Inferior parietal cortex (tissue), 1 donor: Measurements from ENCODE around the gene DLG2.
"Not testable (repeated sequence)": the region's sequence is repeated elsewhere in the genome, so short reads cannot be mapped to it uniquely, and the experiment has no call there.

ENCODE experiments used
- DNase-seq: peaks from one replicate; pipeline ENCODE4 v3.0.0-alpha.2; 2016; ENCODE audit errors: extremely low spot score

Gene DLG2

DNA sequence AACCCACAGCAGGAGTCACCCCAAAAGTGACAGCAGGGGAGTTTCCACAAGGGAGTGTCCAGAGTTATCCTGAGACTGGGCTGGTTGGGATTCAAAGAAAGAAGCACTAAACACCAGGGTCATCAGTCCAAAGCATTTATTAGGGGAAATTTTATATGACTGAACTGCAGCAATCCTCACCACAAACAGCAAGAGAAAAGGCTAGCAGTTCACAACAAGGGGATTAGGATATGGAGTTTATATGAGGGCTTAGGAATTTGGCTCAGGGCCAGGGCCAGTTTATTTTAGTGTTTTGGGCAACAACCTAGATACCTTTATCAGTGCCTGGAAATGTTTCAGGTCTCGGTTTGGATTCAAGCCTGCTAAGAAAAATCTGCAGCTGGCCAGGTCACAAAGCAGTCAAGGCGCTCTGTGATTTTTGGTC lies 16.1 kb upstream of the DLG2 start:
- DNase-seq, result no peak

GRCh38 chr11:85634747-85635146 lies 7.6 kb upstream of the DLG2 start:
- no peak for DNase-seq

- no peak for DNase-seq
Measured at GRCh38 chr11:85628771-85629341, 1.7 kb upstream of the DLG2 start.

GRCh38 chr11:85627998-85628770 lies 1.0 kb upstream of the DLG2 start, which contains the start of gene TMEM126B:
Gene TMEM126B (plus strand): TSS chr11:85628593. CDS start chr11:85628608, 15 bp downstream.
- peak; percentile 98 for DNase-seq

DNA sequence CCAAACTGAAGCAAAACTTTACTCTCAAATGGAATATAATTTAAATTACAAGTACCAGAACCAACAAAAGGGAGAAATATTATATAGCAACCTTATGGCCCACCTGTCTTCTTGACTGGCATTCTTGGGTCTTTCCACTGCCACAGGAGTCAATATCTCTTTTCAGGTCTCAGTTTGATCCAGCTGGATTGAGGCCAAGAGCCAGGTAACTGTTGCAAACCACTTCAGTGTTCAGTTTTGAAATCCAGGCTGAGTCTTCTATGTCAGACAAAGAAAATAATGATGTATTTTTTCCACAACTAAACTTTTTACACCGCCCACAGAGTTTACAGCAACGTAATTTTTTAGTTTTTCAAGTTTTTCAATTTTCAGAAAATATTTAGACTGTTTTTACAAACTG lies 648 bp downstream of the DLG2 start:
- no peak for DNase-seq

GRCh38 chr11:85620256-85620655 lies 6.9 kb downstream of the DLG2 start:
- no peak for DNase-seq

DNA sequence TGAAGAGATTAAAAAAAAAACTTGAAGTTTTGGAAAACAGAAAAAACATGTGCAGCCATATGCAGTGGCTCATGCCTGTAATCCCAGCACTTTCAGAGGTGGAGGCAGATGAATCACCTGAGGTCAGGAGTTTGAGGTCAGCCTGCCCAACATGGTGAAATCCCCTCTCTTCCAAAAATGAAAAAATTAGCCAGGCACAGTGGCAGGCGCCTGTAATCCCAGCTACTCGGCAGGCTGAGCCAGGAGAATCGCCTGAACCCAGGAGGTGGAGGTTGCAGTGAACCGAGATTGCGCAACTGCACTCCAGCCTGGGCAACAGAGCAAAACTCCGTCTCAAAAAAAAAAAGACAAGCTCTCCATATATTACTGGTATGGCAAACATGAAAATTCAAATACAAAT lies 7.6 kb downstream of the DLG2 start:
- DNase-seq, result no peak

GRCh38 chr11:85611643-85612042 lies 15.5 kb downstream of the DLG2 start:
- DNase-seq, result not testable (repeated sequence)

DNA sequence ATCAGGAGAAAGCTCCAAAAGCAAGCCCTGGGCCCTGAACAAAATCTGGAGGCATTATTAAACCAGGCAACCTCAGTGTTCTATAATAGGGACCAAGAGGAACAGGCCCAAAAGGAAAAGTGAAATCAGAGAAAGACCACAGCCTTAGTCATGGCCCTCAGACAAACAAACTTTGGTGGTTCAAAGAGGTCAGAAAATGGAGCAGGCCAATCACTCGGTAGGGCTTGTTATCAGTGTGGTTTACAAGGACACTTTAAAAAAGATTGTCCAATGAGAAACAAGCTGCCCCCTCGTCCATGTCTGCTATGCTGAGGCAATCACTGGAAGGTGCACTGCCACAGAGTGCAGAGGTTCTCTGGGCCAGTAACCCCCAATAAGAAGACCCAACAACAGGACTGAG lies 17.9 kb downstream of the DLG2 start:
- not testable (repeated sequence) for DNase-seq

DNA sequence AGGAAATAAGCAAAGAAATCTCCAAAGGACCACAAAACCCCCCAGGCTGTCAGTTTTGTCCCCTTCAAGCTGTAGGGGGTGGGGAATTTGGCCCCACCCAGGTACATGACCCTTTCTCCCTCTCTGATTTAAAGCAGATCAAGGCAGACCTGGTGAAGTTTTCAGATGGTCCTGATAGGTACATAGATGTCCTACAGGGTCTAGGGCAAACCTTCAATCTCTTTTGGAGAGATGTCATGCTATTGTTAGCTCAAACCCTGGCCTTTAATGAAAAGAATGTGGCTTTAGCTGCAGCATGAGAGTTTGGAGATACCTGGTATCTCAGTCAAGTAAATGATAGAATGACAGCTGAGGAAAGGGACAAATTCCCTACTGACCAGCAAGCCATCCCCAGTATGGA lies 18.5 kb downstream of the DLG2 start:
- not testable (repeated sequence) for DNase-seq

DNA sequence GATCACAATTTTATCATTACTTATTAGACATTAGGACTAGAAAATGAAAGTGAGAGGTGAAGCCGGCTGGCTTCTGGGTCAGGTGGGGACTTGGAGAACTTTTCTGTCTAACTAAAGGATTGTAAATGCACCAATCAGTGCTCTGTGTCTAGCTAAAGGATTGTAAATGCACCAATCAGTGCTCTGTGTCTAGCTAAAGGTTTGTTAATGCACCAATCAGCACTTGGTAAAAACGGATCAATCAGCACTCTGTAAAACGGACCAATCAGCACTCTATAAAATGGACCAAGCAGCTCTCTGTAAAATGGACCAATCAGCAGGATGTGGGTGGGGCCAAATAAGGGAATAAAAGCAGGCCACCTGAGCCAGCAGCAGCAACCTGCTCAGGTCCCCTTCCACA lies 20.9 kb downstream of the DLG2 start:
- DNase-seq, result not testable (repeated sequence)

DNA sequence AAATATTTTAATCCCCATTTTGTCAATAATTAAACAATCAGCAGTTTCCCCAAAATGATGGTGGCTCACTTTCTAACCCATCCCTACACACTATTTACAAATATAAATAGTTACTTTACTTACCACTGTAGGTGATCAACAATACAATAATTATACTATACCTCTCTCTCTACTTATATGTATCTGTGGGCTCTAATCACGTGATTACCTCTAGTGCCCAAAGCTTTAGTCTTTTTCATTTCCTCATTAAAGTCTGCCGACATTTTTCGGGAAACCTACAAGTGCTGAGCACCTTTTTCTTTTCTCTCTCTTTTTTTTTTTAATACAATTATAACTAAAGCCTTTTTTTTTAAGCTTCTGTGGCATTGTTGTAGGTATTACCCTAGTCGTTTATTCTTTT lies 23.9 kb downstream of the DLG2 start:
- no peak for DNase-seq

GRCh38 chr11:85602526-85603213 lies 24.5 kb downstream of the DLG2 start:
- no peak for DNase-seq

GRCh38 chr11:85599083-85599482 lies 28.1 kb downstream of the DLG2 start:
- DNase-seq, result no peak

DNA sequence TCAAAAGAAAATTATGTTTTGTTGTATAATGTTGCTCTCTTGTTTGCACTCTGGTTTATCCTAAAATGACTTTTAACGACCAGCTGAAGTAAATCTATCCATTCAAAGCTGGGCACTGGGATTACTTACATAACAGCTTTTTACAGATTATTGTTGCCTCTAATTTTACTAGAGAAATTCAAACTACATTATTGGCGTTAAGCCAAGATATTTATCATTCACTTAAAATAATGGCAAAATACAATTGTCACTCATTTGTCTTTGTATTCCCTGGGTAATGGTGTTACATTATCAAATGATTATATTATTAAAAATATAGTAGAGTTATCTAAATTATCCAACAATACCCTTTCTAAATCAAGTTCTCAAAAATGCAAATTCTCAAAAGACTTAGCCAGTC lies 30.3 kb downstream of the DLG2 start:
- DNase-seq, result no peak

- DNase-seq, result peak; percentile 63
Measured at GRCh38 chr11:85595285-85595884, 31.8 kb downstream of the DLG2 start.

DNA sequence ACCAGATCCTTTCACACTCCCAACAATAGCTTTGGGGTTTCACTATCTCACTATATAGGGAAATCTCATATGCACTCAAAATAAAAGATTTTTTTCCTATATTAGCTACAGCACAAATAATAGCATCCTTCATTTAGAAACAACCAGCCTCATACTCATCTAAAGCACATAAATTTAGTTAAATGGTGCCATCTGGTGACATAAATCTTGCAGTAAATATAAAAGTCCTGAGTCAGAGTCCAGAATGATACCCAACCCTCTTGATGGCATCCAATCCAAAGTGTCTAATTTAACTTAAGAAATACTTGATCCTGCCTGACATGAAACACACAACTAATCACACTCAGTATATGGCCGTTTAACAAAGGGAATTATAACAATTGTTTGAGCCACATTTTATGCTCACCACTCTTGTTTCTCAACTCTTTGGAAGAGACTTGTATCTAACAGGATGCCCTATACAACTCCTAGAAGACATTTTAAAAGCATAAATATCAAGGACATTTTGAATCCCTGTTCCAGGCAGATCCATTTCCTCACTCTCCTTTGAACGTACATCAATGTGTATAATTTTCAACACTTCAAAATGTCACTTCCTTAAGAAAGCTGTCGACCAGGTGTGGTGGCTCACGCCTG lies 36.2 kb downstream of the DLG2 start:
- DNase-seq, result peak; percentile 66

DNA sequence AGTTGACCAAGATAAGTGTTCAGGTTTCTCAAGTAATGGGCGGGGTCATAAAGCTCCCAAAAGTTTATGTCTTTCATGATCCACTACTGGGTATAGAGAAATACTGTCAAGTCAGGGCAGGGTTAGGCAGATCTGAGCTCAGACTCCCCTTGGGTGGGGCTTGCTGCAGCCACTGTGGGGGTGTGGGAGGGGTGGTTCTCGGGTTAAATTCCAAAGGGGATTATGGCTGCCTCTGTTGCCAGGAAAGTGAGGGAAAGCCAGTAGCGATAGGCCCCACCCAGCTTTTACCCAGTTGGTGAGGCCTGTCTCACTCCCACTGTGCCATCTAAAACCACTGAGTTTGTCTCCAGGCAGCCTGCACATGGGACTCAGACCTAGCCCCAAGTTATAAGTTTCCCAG lies 37.8 kb downstream of the DLG2 start:
- no peak for DNase-seq

DNA sequence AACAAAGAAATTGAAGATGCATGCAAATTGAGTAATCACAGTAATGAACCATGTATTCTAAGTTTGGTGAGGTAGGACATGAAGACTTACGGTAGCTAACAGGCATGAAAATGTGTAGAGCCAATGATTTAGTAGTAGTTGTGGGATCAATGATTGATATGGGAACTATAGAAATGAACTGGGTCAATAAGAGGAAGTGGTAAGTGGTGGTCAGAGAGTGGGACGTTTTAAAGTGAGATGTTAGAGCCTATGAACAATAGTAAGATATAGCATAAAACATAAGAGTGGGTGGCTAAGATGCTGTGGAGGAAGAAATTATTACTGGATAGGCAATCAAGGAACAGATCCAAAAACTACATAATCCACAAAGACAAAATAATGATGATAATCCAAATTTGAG lies 45.0 kb downstream of the DLG2 start:
- DNase-seq, result no peak

- no peak for DNase-seq
Measured at GRCh38 chr11:85575388-85575787, 51.8 kb downstream of the DLG2 start.

DNA sequence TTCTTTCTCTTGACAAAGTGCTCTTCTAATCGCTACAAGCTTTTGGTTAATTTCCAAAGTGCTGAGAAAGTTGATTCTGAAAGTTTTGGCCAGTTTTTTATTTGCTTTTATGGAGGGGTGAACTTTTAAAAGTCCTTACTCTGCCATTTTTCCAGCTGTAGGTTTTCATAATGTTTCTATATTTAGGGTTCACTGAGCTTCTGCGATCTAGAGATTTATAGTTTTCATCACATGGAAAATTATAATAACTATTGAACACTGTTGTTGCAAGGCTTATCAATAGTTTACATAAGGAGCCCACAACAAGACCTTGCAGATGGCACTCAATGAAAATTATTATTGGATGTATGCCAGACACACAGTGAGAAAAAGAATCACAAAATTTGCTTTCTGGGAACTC lies 55.1 kb downstream of the DLG2 start:
- no peak for DNase-seq

GRCh38 chr11:85569525-85569924 lies 57.6 kb downstream of the DLG2 start:
- no peak for DNase-seq
